ENCODE measurements around the gene ISG20L2. TPM values are rescaled to one million over a fixed set of nuclear protein-coding genes. Genes with fewer than 3 reads are reported as not detected.
A peak's percentile ranks its signal among the peaks of the same experiment; 100 is the strongest.

Gene ISG20L2
- total and polyA plus RNA-seq, 2 experiments from 2014 or later, result 23.1 to 34.9 TPM

DNA sequence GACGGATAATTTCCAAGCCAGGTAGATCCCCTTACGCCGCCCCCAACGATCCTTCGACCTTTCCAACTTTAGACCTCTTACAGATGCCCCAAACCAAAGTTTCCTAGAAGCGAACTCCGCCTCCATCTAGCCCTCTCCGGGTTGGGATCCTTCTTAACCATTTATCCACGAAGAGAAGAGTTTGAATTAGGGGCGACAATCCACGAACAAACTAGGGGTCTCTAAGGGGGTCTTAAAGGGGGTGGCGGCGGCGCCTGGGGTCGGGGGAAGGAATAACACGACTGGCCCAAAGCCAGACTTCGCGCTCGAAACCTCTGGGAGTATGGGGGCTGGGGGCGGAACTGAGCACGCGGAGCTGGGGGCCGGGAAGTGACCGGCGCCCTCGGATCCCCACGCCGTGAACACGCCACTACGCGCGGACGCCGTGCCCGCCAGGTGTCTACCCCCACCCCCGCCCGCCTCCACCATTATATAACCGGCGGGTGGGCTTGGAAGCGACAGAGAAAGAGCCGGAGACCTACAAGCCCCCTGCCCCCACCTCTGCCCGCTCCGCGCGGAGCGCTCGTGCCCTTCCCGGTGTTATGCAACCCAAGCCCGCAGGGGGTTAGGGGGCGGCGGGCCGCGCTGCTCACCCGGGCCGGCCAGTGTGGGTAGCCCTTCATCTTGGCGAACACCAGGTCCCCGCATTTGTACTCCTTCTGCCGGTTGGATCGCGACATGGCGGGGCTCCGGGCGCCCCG, 22.3 kb upstream of the ISG20L2 start:
- peaks cover 35% of the 10 kb centered on the region for H3F3A ChIP-seq (replicated peaks; ENCODE audit: low read depth)
- Mint-ChIP-seq H3K36me3 (ENCODE audit: low read depth) (peaks cover 24% of the 10 kb centered on the region), H3K4me3 (peak overlapping the region; percentile 89), H3K27me3 (ENCODE audit: insufficient read depth, low read depth, poor library complexity) (peaks cover 19% of the 10 kb centered on the region), H3K9me3 (no peaks in the 10 kb centered on the region; the same call in 1 of the 3 replicates), H3K4me1 (peaks cover 47% of the 10 kb centered on the region), H3K27ac (peak overlapping the region; percentile 97)
- peak overlapping the region; percentile 100 for H3K4me2 ChIP-seq
- H3K79me2 ChIP-seq (replicated peaks; ENCODE audit: insufficient read depth), result peaks cover 63% of the 10 kb centered on the region
- H3K27me3 ChIP-seq (ENCODE audit: insufficient read depth), result no peaks in the 10 kb centered on the region
- TF ChIP-seq, protein P1, sequence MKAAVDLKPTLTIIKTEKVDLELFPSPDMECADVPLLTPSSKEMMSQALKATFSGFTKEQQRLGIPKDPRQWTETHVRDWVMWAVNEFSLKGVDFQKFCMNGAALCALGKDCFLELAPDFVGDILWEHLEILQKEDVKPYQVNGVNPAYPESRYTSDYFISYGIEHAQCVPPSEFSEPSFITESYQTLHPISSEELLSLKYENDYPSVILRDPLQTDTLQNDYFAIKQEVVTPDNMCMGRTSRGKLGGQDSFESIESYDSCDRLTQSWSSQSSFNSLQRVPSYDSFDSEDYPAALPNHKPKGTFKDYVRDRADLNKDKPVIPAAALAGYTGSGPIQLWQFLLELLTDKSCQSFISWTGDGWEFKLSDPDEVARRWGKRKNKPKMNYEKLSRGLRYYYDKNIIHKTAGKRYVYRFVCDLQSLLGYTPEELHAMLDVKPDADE (IDR thresholded peaks at IDR 0.05), result no peak
- no peaks in the 10 kb centered on the region for H3K9me2 ChIP-seq (ENCODE audit: insufficient read depth)
- H3K4me1 ChIP-seq (ENCODE audit: insufficient read depth), result peaks cover 45% of the 10 kb centered on the region
- H3K4me3 ChIP-seq, result peak overlapping the region; percentile 99
- peak overlapping the region; percentile 66; the same call in 1 of the 2 replicates for H3K27ac ChIP-seq (ENCODE audit: low read depth)
- ATAC-seq (peak; percentile 5), DNase-seq (ENCODE audit: low spot score) (peak; percentile 73)
- H4K20me1 ChIP-seq (replicated peaks; ENCODE audit: insufficient read depth), result peaks cover 10% of the 10 kb centered on the region
- no peaks in the 10 kb centered on the region for H3K36me3 ChIP-seq (ENCODE audit: insufficient read depth)
- H2AFZ ChIP-seq, result 0 out of 2 replicates have a peak overlapping the region, but pooled peaks have one; percentile 38

DNA sequence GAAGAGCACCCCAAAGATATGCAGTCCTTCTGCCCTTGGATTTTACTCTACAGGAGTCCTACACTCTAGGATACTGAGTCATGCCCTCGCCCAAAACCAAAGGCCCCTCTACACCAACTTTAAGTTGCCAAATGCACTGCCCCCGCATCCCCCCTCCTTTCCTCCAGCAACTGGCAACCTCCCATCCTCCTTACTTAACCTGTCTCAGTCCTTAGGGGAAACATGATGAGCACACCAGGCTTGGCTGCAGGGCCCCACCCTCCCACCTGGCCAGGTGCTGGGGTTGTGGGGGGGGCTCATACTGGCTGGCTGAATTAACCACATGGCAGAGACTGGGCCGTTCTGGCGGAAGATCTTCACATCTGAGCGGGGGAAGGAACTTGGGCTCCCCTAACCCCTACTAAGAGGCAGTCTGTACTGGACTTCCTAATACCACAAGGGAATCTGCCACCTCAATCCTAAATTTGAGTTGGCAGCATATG, 21.7 kb upstream of the ISG20L2 start:
- Mint-ChIP-seq H3K36me3 (ENCODE audit: low read depth) (peaks cover 30% of the 10 kb centered on the region), H3K4me3 (peak overlapping the region; percentile 89), H3K27ac (peak overlapping the region; percentile 97), H3K4me1 (peaks cover 53% of the 10 kb centered on the region), H3K9me3 (no peaks in the 10 kb centered on the region; the same call in 1 of the 3 replicates), H3K27me3 (ENCODE audit: insufficient read depth, low read depth, poor library complexity) (peaks cover 23% of the 10 kb centered on the region)
- Histone ChIP-seq H3F3A (replicated peaks; ENCODE audit: low read depth) (peaks cover 40% of the 10 kb centered on the region), H3K36me3 (ENCODE audit: insufficient read depth) (no peaks in the 10 kb centered on the region), H3K9me2 (ENCODE audit: insufficient read depth) (no peaks in the 10 kb centered on the region), H2AFZ (no peak overlapping the region), H3K27me3 (ENCODE audit: insufficient read depth) (no peaks in the 10 kb centered on the region), H3K27ac (ENCODE audit: low read depth) (0 out of 2 replicates have a peak overlapping the region, but pooled peaks have one; percentile 66), H3K79me2 (replicated peaks; ENCODE audit: insufficient read depth) (peaks cover 69% of the 10 kb centered on the region), H4K20me1 (replicated peaks; ENCODE audit: insufficient read depth) (peaks cover 16% of the 10 kb centered on the region), H3K4me1 (ENCODE audit: insufficient read depth) (peaks cover 51% of the 10 kb centered on the region), H3K4me2 (peak overlapping the region; percentile 100), H3K4me3 (peak overlapping the region; percentile 99)
- DNase-seq (ENCODE audit: low spot score) (peak; percentile 31), ATAC-seq (no peak)
- TF ChIP-seq CREB1 (CRISPR knock-in tag; IDR thresholded peaks at IDR 0.05; ENCODE audit: low read depth) (no peak), ZNF331 (CRISPR knock-in tag; IDR thresholded peaks at IDR 0.05; ENCODE audit: low read depth) (no peak), POLR2AphosphoS5 (IDR thresholded peaks at IDR 0.05; ENCODE audit: low read depth) (peak; percentile 25; the same call in 1 of the 2 replicates), ZNF114 (CRISPR knock-in tag; IDR thresholded peaks at IDR 0.05) (no peak), STAT1 (IDR thresholded peaks at IDR 0.05; ENCODE audit: unreplicated experiment) (no peak)
- TF ChIP-seq, protein P1 (IDR thresholded peaks at IDR 0.05), result no peak
- TF ChIP-seq, protein P2, sequence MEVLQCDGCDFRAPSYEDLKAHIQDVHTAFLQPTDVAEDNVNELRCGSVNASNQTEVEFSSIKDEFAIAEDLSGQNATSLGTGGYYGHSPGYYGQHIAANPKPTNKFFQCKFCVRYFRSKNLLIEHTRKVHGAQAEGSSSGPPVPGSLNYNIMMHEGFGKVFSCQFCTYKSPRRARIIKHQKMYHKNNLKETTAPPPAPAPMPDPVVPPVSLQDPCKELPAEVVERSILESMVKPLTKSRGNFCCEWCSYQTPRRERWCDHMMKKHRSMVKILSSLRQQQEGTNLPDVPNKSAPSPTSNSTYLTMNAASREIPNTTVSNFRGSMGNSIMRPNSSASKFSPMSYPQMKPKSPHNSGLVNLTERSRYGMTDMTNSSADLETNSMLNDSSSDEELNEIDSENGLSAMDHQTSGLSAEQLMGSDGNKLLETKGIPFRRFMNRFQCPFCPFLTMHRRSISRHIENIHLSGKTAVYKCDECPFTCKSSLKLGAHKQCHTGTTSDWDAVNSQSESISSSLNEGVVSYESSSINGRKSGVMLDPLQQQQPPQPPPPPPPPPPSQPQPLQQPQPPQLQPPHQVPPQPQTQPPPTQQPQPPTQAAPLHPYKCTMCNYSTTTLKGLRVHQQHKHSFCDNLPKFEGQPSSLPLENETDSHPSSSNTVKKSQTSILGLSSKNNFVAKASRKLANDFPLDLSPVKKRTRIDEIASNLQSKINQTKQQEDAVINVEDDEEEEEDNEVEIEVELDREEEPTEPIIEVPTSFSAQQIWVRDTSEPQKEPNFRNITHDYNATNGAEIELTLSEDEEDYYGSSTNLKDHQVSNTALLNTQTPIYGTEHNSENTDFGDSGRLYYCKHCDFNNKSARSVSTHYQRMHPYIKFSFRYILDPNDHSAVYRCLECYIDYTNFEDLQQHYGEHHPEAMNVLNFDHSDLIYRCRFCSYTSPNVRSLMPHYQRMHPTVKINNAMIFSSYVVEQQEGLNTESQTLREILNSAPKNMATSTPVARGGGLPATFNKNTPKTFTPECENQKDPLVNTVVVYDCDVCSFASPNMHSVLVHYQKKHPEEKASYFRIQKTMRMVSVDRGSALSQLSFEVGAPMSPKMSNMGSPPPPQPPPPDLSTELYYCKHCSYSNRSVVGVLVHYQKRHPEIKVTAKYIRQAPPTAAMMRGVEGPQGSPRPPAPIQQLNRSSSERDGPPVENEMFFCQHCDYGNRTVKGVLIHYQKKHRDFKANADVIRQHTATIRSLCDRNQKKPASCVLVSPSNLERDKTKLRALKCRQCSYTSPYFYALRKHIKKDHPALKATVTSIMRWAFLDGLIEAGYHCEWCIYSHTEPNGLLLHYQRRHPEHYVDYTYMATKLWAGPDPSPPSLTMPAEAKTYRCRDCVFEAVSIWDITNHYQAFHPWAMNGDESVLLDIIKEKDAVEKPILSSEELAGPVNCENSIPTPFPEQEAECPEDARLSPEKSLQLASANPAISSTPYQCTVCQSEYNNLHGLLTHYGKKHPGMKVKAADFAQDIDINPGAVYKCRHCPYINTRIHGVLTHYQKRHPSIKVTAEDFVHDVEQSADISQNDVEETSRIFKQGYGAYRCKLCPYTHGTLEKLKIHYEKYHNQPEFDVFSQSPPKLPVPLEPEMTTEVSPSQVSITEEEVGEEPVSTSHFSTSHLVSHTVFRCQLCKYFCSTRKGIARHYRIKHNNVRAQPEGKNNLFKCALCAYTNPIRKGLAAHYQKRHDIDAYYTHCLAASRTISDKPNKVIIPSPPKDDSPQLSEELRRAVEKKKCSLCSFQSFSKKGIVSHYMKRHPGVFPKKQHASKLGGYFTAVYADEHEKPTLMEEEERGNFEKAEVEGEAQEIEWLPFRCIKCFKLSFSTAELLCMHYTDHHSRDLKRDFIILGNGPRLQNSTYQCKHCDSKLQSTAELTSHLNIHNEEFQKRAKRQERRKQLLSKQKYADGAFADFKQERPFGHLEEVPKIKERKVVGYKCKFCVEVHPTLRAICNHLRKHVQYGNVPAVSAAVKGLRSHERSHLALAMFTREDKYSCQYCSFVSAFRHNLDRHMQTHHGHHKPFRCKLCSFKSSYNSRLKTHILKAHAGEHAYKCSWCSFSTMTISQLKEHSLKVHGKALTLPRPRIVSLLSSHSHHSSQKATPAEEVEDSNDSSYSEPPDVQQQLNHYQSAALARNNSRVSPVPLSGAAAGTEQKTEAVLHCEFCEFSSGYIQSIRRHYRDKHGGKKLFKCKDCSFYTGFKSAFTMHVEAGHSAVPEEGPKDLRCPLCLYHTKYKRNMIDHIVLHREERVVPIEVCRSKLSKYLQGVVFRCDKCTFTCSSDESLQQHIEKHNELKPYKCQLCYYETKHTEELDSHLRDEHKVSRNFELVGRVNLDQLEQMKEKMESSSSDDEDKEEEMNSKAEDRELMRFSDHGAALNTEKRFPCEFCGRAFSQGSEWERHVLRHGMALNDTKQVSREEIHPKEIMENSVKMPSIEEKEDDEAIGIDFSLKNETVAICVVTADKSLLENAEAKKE (CRISPR knock-in tag; IDR thresholded peaks at IDR 0.05), result no peak

All from GM23338 (cell line).